ENCODE data around the gene RGS6. TPM values are rescaled to one million over a fixed set of nuclear protein-coding genes. Genes with fewer than 3 reads are reported as not detected.
A peak's percentile ranks its signal among the peaks of the same experiment; 100 is the strongest.

RGS6 gene
- total RNA-seq, 2 donors from 2014 or later = 0.08 TPM; not detected in 1

- no peak for ATAC-seq
- peaks cover 10% of the 10 kb centered on the region for H3K9me3 Mint-ChIP-seq
- H3K4me1 Mint-ChIP-seq (ENCODE audit: low read depth in 2 of 2) = no peaks in the 10 kb centered on the region
- H3K27me3 Mint-ChIP-seq = peaks cover 4 to 28% of the 10 kb centered on the region in 2 donors
- H3K36me3 Mint-ChIP-seq = peaks cover 22% of the 10 kb centered on the region
- H3K4me3 Mint-ChIP-seq = no peak overlapping the region
- no peak for DNase-seq (ENCODE audit: low spot score)
- no peak overlapping the region for H3K27ac Mint-ChIP-seq
These were observed 351.9 kb downstream of the RGS6 start for GRCh38 chr14:72284176-72284575.

- Mint-ChIP-seq H3K27me3 (peaks cover 17 to 39% of the 10 kb centered on the region in 2 donors), H3K27ac (no peak overlapping the region), H3K4me3 (no peak overlapping the region), H3K36me3 (peaks cover 11% of the 10 kb centered on the region), H3K4me1 (ENCODE audit: low read depth in 2 of 2) (no peaks in the 10 kb centered on the region), H3K9me3 (peaks cover 3% of the 10 kb centered on the region)
- DNase-seq (ENCODE audit: low spot score) (no peak), ATAC-seq (no peak)
These were observed 358.0 kb downstream of the RGS6 start for GRCh38 chr14:72290241-72290640.

- Mint-ChIP-seq H3K27ac (no peak overlapping the region), H3K4me1 (ENCODE audit: low read depth in 2 of 2) (no peaks in the 10 kb centered on the region), H3K36me3 (no peaks in the 10 kb centered on the region), H3K4me3 (no peak overlapping the region), H3K9me3 (no peaks in the 10 kb centered on the region), H3K27me3 (peaks cover 17 to 29% of the 10 kb centered on the region in 2 donors)
- ATAC-seq = no peak
- DNase-seq (ENCODE audit: low spot score) = no peak
These were observed 359.9 kb downstream of the RGS6 start for GRCh38 chr14:72291908-72292688.

- no peaks in the 10 kb centered on the region for H3K36me3 Mint-ChIP-seq
- DNase-seq (ENCODE audit: low spot score) = no peak
- H3K9me3 Mint-ChIP-seq = no peaks in the 10 kb centered on the region
- no peak for ATAC-seq
- H3K4me1 Mint-ChIP-seq (ENCODE audit: low read depth in 2 of 2) = no peaks in the 10 kb centered on the region
- no peak overlapping the region for H3K4me3 Mint-ChIP-seq
- no peak overlapping the region for H3K27ac Mint-ChIP-seq
- peaks cover 17 to 29% of the 10 kb centered on the region in 2 donors for H3K27me3 Mint-ChIP-seq
These were observed 360.4 kb downstream of the RGS6 start for GRCh38 chr14:72292689-72293024.

- ATAC-seq = no peak
- H3K36me3 Mint-ChIP-seq = peaks cover 13% of the 10 kb centered on the region
- no peak overlapping the region for H3K27ac Mint-ChIP-seq
- H3K9me3 Mint-ChIP-seq = peaks cover 11% of the 10 kb centered on the region
- H3K4me3 Mint-ChIP-seq = no peak overlapping the region
- H3K4me1 Mint-ChIP-seq (ENCODE audit: low read depth in 2 of 2) = peaks cover 21 to 22% of the 10 kb centered on the region in 2 donors
- H3K27me3 Mint-ChIP-seq = peaks cover 26 to 34% of the 10 kb centered on the region in 2 donors
- no peak for DNase-seq (ENCODE audit: low spot score)
These were observed 369.1 kb downstream of the RGS6 start for GRCh38 chr14:72301352-72301751.

- H3K36me3 Mint-ChIP-seq = peaks cover 13% of the 10 kb centered on the region
- H3K4me3 Mint-ChIP-seq = peak overlapping the region; percentile 2
- H3K27ac Mint-ChIP-seq = no peak overlapping the region
- peak; percentile 73 for DNase-seq (ENCODE audit: low spot score)
- peaks cover 11% of the 10 kb centered on the region for H3K9me3 Mint-ChIP-seq
- H3K27me3 Mint-ChIP-seq = peaks cover 30 to 42% of the 10 kb centered on the region in 2 donors
- peaks cover 21 to 22% of the 10 kb centered on the region in 2 donors for H3K4me1 Mint-ChIP-seq (ENCODE audit: low read depth in 2 of 2)
- peak; percentile 79 to 86 for ATAC-seq
These were observed 371.7 kb downstream of the RGS6 start for GRCh38 chr14:72303930-72304329.

GRCh38 chr14:72305561-72305960 lies 373.3 kb downstream of the RGS6 start:
- peaks cover 21 to 22% of the 10 kb centered on the region in 2 donors for H3K4me1 Mint-ChIP-seq (ENCODE audit: low read depth in 2 of 2)
- ATAC-seq (peak; percentile 65 to 69), DNase-seq (ENCODE audit: low spot score) (no peak)
- peaks cover 13% of the 10 kb centered on the region for H3K36me3 Mint-ChIP-seq
- peak overlapping the region; percentile 48 to 60 for H3K27ac Mint-ChIP-seq
- peak overlapping the region; percentile 54 for H3K4me3 Mint-ChIP-seq
- H3K27me3 Mint-ChIP-seq = peaks cover 25 to 39% of the 10 kb centered on the region in 2 donors
- H3K9me3 Mint-ChIP-seq = peaks cover 11% of the 10 kb centered on the region

GRCh38 chr14:72308967-72309485 lies 376.8 kb downstream of the RGS6 start:
- H3K27me3 Mint-ChIP-seq = peaks cover 15 to 32% of the 10 kb centered on the region in 2 donors
- ATAC-seq = no peak

GRCh38 chr14:72311116-72311515 lies 378.9 kb downstream of the RGS6 start:
- DNase-seq (ENCODE audit: low spot score) = no peak
- peaks cover 18 to 32% of the 10 kb centered on the region in 2 donors for H3K27me3 Mint-ChIP-seq

More at GRCh38 chr14:72308967-72309485, 376.8 kb downstream of the RGS6 start:
- peaks cover 11% of the 10 kb centered on the region for H3K9me3 Mint-ChIP-seq
- H3K4me1 Mint-ChIP-seq (ENCODE audit: low read depth in 2 of 2) = peaks cover 16 to 17% of the 10 kb centered on the region in 2 donors
- no peak for DNase-seq (ENCODE audit: low spot score)
- H3K4me3 Mint-ChIP-seq = no peak overlapping the region
- H3K27ac Mint-ChIP-seq = no peak overlapping the region
- H3K36me3 Mint-ChIP-seq = peaks cover 13% of the 10 kb centered on the region

GRCh38 chr14:72311516-72311915 lies 379.3 kb downstream of the RGS6 start:
- no peaks in the 10 kb centered on the region for H3K9me3 Mint-ChIP-seq
- H3K4me3 Mint-ChIP-seq = no peak overlapping the region
- peaks cover 18 to 29% of the 10 kb centered on the region in 2 donors for H3K27me3 Mint-ChIP-seq
- no peaks in the 10 kb centered on the region for H3K36me3 Mint-ChIP-seq
- DNase-seq (ENCODE audit: low spot score) (no peak), ATAC-seq (no peak)
- no peaks in the 10 kb centered on the region for H3K4me1 Mint-ChIP-seq (ENCODE audit: low read depth in 2 of 2)
- no peak overlapping the region for H3K27ac Mint-ChIP-seq

More at GRCh38 chr14:72311116-72311515, 378.9 kb downstream of the RGS6 start:
- no peak overlapping the region for H3K4me3 Mint-ChIP-seq
- no peak overlapping the region for H3K27ac Mint-ChIP-seq
- peaks cover under 1% of the 10 kb centered on the region for H3K9me3 Mint-ChIP-seq
- H3K4me1 Mint-ChIP-seq (ENCODE audit: low read depth in 2 of 2) = peaks cover under 1 to 1% of the 10 kb centered on the region in 2 donors
- H3K36me3 Mint-ChIP-seq = peaks cover 2% of the 10 kb centered on the region
- no peak for ATAC-seq

- H3K9me3 Mint-ChIP-seq = no peaks in the 10 kb centered on the region
- peaks cover 0 to 11% of the 10 kb centered on the region in 2 donors for H3K4me1 Mint-ChIP-seq (ENCODE audit: low read depth in 2 of 2)
- no peak overlapping the region for H3K27ac Mint-ChIP-seq
- DNase-seq (ENCODE audit: low spot score) (no peak), ATAC-seq (no peak)
- no peak overlapping the region for H3K4me3 Mint-ChIP-seq
- no peaks in the 10 kb centered on the region for H3K36me3 Mint-ChIP-seq
- H3K27me3 Mint-ChIP-seq = peaks cover 16 to 17% of the 10 kb centered on the region in 2 donors
These were observed 382.7 kb downstream of the RGS6 start for GRCh38 chr14:72314808-72315435.

GRCh38 chr14:72315714-72316113 lies 383.5 kb downstream of the RGS6 start:
- peaks cover 11 to 13% of the 10 kb centered on the region in 2 donors for H3K27me3 Mint-ChIP-seq
- no peaks in the 10 kb centered on the region for H3K36me3 Mint-ChIP-seq
- peaks cover 0 to 11% of the 10 kb centered on the region in 2 donors for H3K4me1 Mint-ChIP-seq (ENCODE audit: low read depth in 2 of 2)
- H3K27ac Mint-ChIP-seq = no peak overlapping the region
- DNase-seq (ENCODE audit: low spot score) = no peak
- no peak for ATAC-seq
- no peak overlapping the region for H3K4me3 Mint-ChIP-seq
- H3K9me3 Mint-ChIP-seq = no peaks in the 10 kb centered on the region

GRCh38 chr14:72318648-72319047 lies 386.4 kb downstream of the RGS6 start:
- no peaks in the 10 kb centered on the region for H3K9me3 Mint-ChIP-seq
- H3K36me3 Mint-ChIP-seq = no peaks in the 10 kb centered on the region
- peaks cover 0 to 11% of the 10 kb centered on the region in 2 donors for H3K4me1 Mint-ChIP-seq (ENCODE audit: low read depth in 2 of 2)
- H3K4me3 Mint-ChIP-seq = no peak overlapping the region
- ATAC-seq (peak; percentile 72 to 83), DNase-seq (ENCODE audit: low spot score) (no peak)
- peaks cover 8 to 16% of the 10 kb centered on the region in 2 donors for H3K27me3 Mint-ChIP-seq
- peak overlapping the region in 1 of 2 donors; percentile 33 for H3K27ac Mint-ChIP-seq

GRCh38 chr14:72332046-72332445 lies 399.8 kb downstream of the RGS6 start:
- Mint-ChIP-seq H3K36me3 (no peaks in the 10 kb centered on the region), H3K4me3 (no peak overlapping the region), H3K4me1 (ENCODE audit: low read depth in 2 of 2) (no peaks in the 10 kb centered on the region), H3K27ac (no peak overlapping the region), H3K27me3 (peaks cover 0 to 20% of the 10 kb centered on the region in 2 donors), H3K9me3 (no peaks in the 10 kb centered on the region)
- ATAC-seq (no peak), DNase-seq (ENCODE audit: low spot score) (no peak)

Data from natural killer cell treated with Interleukin-12 subunit alpha and Interleukin-12 subunit beta and Interleukin-15 and Interleukin-18, amount 100 ng/mL, for 72 hours (primary cell).